ENCODE data around the gene NAPA. TPM values are rescaled to one million over a fixed set of nuclear protein-coding genes. Genes with fewer than 3 reads are reported as not detected.
A peak's percentile ranks its signal among the peaks of the same experiment; 100 is the strongest.

NAPA gene
- total and polyA plus RNA-seq, 2 donors, result 89.2 to 111 TPM

DNA sequence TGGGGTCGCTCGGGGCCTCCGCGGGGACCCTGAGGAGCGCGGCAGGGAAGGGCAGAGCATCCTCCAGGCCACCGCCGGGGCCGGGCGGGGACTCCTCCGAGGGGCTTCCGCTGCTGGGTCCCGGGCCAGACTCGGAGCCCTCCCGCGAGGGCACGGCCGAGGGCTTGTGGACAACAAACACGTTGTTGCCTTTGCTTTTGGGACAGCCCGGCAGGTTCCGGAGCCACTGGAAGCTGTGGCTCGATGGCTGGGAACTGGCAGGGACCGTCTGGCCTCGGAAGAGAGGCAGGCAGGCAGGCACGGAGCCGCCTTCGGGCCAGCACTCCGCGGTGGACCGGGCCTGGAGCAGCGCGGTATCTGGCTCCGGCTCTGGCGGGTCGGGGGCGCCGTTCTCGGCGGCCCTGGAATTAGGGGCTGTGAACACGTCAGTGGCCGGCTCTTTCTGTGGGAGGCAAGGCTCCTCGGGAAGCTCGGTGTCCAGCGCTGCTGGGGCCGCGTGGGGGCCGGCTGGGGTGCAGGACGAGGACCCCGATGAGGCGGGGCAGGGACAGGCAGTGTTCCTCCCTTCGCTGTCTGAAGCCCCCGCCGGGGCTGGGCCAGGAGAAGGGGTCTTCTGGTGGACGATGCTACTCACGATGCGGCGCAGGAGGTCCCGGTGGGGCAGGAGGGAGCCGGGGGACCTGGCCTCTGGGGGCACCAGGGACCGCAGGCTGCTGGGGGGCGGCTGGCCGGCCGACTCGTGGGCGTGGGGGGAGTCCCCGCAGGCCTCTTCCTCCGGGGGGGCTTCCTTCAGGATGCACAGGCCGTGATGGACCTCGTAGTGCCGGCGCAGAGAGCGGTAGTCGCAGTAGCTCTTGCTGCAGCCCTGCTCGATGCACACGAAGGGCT is 30.4 kb upstream of the NAPA start:
- Histone ChIP-seq H3K4me3 (ENCODE audit: low read length in 2 of 2) (no peak overlapping the region), H3K9me3 (ENCODE audit: control insufficient read depth in 2 of 2, insufficient read depth in 1 of 2, low read length in 1 of 2) (no peaks in the 10 kb centered on the region), H3K27me3 (ENCODE audit: control insufficient read depth in 2 of 2, insufficient read depth in 1 of 2, low read length in 1 of 2) (peaks cover 26 to 62% of the 10 kb centered on the region in 2 donors), H3K4me1 (ENCODE audit: control insufficient read depth in 2 of 2, insufficient read depth in 2 of 2, low read length in 2 of 2) (no peaks in the 10 kb centered on the region), H3K27ac (ENCODE audit: low read depth in 1 of 2, low read length in 1 of 2) (no peak overlapping the region), H3K36me3 (ENCODE audit: control insufficient read depth in 2 of 2, insufficient read depth in 2 of 2, low read length in 1 of 2) (no peaks in the 10 kb centered on the region)
- no peak for DNase-seq (ENCODE audit: low read depth in 6 of 9, low spot score in 9 of 9)
- 31% methylated on average over 75 of the region's 75 CpGs for WGBS

DNA sequence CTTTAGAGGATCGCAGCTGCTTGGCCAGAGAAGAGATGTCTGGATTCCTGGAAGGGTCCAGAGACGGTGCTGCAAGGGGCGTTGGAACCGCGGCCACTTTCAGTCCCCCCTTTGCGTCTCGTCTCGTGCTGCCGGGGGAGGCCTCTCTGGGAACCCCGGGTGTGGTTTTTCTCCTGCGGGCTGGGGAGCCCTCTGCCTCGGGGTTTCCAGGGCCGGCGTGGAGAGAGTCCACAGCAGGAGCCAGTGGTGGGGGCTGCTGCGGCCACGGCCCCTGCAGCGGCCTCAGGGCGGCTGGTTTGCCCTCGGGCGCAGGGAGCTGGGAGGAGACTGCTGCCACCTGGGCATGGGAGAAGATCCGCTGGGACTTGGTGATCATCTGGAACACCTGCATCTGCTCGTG is 29.6 kb upstream of the NAPA start:
- Histone ChIP-seq H3K4me1 (ENCODE audit: control insufficient read depth in 2 of 2, insufficient read depth in 2 of 2, low read length in 2 of 2) (no peaks in the 10 kb centered on the region), H3K27ac (ENCODE audit: low read depth in 1 of 2, low read length in 1 of 2) (no peak overlapping the region), H3K27me3 (ENCODE audit: control insufficient read depth in 2 of 2, insufficient read depth in 1 of 2, low read length in 1 of 2) (peaks cover 26 to 66% of the 10 kb centered on the region in 2 donors), H3K4me3 (ENCODE audit: low read length in 2 of 2) (no peak overlapping the region), H3K36me3 (ENCODE audit: control insufficient read depth in 2 of 2, insufficient read depth in 2 of 2, low read length in 1 of 2) (no peaks in the 10 kb centered on the region), H3K9me3 (ENCODE audit: control insufficient read depth in 2 of 2, insufficient read depth in 1 of 2, low read length in 1 of 2) (no peaks in the 10 kb centered on the region)
- no peak for DNase-seq (ENCODE audit: low read depth in 6 of 9, low spot score in 9 of 9)
- 92% methylated on average over 22 of the region's 22 CpGs for WGBS

DNA sequence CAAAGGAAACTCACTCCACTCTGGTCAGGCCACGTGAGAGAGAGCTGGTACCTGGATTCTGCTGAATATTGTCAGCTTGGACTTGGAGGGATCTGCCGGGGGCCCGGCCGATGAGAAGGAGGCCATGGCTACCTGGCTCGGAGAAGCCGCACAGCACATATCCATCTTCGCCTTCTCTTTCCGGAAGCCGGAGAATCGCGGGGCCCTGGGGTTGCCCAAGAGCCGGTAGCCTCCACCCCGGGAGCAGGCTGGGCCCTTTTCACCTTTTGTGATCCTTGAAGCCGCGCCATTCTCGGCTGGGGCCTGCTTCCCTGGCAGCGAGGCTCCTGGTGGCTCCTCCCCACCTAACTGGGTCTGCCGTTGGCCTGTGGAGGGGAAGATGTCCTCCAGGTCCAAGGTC is 29.2 kb upstream of the NAPA start:
- Histone ChIP-seq H3K4me1 (ENCODE audit: control insufficient read depth in 2 of 2, insufficient read depth in 2 of 2, low read length in 2 of 2) (no peaks in the 10 kb centered on the region), H3K27me3 (ENCODE audit: control insufficient read depth in 2 of 2, insufficient read depth in 1 of 2, low read length in 1 of 2) (peaks cover 26 to 63% of the 10 kb centered on the region in 2 donors), H3K27ac (ENCODE audit: low read depth in 1 of 2, low read length in 1 of 2) (no peak overlapping the region), H3K4me3 (ENCODE audit: low read length in 2 of 2) (no peak overlapping the region), H3K9me3 (ENCODE audit: control insufficient read depth in 2 of 2, insufficient read depth in 1 of 2, low read length in 1 of 2) (no peaks in the 10 kb centered on the region), H3K36me3 (ENCODE audit: control insufficient read depth in 2 of 2, insufficient read depth in 2 of 2, low read length in 1 of 2) (no peaks in the 10 kb centered on the region)
- WGBS, result 96% methylated on average over 18 of the region's 18 CpGs
- no peak for DNase-seq (ENCODE audit: low read depth in 6 of 9, low spot score in 9 of 9)

DNA sequence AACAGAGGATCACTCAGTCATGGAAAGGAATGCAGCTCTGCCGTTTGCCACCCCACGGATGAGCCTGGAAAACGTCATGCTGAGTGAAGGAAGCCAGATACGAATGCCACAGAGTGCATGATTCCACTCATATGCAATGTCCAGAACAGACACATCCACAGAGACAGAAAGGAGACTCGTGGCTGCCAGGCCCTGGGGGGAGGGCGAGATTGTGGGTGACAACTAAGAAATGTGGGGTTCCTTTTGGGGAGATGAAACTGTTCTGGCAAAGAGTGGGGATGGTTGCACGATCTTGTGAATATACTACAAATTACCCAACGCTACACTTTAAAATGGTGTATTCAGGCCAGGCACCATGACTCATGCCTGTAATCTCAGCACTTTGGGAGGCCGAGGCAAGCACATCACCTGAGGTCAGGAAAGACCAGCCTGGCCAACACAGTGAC is 27.2 kb upstream of the NAPA start:
- Histone ChIP-seq H3K27me3 (ENCODE audit: control insufficient read depth in 2 of 2, insufficient read depth in 1 of 2, low read length in 1 of 2) (peaks cover 22 to 63% of the 10 kb centered on the region in 2 donors), H3K9me3 (ENCODE audit: control insufficient read depth in 2 of 2, insufficient read depth in 1 of 2, low read length in 1 of 2) (no peaks in the 10 kb centered on the region)
- 95% methylated on average over 9 of the region's 9 CpGs for WGBS

DNA sequence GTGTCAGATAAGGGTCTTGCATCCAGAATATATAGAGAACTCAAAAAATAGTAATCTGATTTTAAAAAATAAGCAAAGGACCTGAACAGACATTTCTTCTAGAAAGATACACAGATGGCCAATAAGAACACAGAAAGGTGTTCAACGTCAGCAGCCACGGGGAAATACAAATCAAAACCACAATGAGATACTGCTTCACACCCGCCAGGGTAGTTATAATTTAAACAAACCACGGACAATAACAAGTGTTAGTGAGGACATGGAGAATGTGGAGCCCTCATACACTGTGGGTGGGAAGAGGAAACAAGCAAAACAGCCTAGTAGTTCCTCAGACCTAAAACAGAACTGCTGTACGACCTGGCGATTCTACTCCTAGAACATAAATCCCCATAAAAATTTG is 26.7 kb upstream of the NAPA start:
- Histone ChIP-seq H3K4me3 (ENCODE audit: low read length in 2 of 2) (no peak overlapping the region), H3K27ac (ENCODE audit: low read depth in 1 of 2, low read length in 1 of 2) (no peak overlapping the region), H3K4me1 (ENCODE audit: control insufficient read depth in 2 of 2, insufficient read depth in 2 of 2, low read length in 2 of 2) (no peaks in the 10 kb centered on the region), H3K27me3 (ENCODE audit: control insufficient read depth in 2 of 2, insufficient read depth in 1 of 2, low read length in 1 of 2) (peaks cover 22 to 58% of the 10 kb centered on the region in 2 donors), H3K9me3 (ENCODE audit: control insufficient read depth in 2 of 2, insufficient read depth in 1 of 2, low read length in 1 of 2) (no peaks in the 10 kb centered on the region), H3K36me3 (ENCODE audit: control insufficient read depth in 2 of 2, insufficient read depth in 2 of 2, low read length in 1 of 2) (no peaks in the 10 kb centered on the region)
- peak in 1 of 9 donors; percentile 23 for DNase-seq (ENCODE audit: low read depth in 6 of 9, low spot score in 9 of 9)
- 19% methylated on average over 6 of the region's 6 CpGs for WGBS

More for the DNA sequence above, 27.2 kb upstream of the NAPA start:
- DNase-seq (ENCODE audit: low read depth in 6 of 9, low spot score in 9 of 9), result no peak
- no peak overlapping the region for H3K27ac ChIP-seq (ENCODE audit: low read depth in 1 of 2, low read length in 1 of 2)
- no peak overlapping the region for H3K4me3 ChIP-seq (ENCODE audit: low read length in 2 of 2)
- no peaks in the 10 kb centered on the region for H3K36me3 ChIP-seq (ENCODE audit: control insufficient read depth in 2 of 2, insufficient read depth in 2 of 2, low read length in 1 of 2)
- no peaks in the 10 kb centered on the region for H3K4me1 ChIP-seq (ENCODE audit: control insufficient read depth in 2 of 2, insufficient read depth in 2 of 2, low read length in 2 of 2)

DNA sequence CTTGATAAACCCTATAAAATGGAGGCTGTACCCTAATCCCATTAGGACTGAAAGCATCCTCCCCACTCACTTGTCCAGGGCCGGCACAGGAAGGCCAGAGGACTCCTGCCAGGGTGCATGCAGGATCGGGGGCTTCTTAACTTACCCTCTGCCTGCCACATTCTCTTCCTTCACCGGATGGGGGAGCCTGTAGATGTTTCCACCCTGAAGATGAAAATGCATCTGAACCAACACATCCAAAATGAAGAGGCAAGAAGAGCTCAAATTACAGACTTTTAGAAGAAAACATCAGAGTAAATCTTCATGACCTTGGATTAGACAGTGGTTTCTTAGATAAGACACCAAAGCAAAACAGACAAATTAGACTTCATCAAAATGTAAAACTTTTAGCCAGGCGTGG is 25.9 kb upstream of the NAPA start:
- no peaks in the 10 kb centered on the region for H3K36me3 ChIP-seq (ENCODE audit: control insufficient read depth in 2 of 2, insufficient read depth in 2 of 2, low read length in 1 of 2)
- no peak overlapping the region for H3K4me3 ChIP-seq (ENCODE audit: low read length in 2 of 2)
- peaks cover 20 to 50% of the 10 kb centered on the region in 2 donors for H3K27me3 ChIP-seq (ENCODE audit: control insufficient read depth in 2 of 2, insufficient read depth in 1 of 2, low read length in 1 of 2)
- H3K9me3 ChIP-seq (ENCODE audit: control insufficient read depth in 2 of 2, insufficient read depth in 1 of 2, low read length in 1 of 2), result no peaks in the 10 kb centered on the region
- 82% methylated on average over 4 of the region's 4 CpGs for WGBS
- no peaks in the 10 kb centered on the region for H3K4me1 ChIP-seq (ENCODE audit: control insufficient read depth in 2 of 2, insufficient read depth in 2 of 2, low read length in 2 of 2)
- no peak overlapping the region for H3K27ac ChIP-seq (ENCODE audit: low read depth in 1 of 2, low read length in 1 of 2)
- peak in 1 of 9 donors; percentile 37 for DNase-seq (ENCODE audit: low read depth in 6 of 9, low spot score in 9 of 9)

DNA sequence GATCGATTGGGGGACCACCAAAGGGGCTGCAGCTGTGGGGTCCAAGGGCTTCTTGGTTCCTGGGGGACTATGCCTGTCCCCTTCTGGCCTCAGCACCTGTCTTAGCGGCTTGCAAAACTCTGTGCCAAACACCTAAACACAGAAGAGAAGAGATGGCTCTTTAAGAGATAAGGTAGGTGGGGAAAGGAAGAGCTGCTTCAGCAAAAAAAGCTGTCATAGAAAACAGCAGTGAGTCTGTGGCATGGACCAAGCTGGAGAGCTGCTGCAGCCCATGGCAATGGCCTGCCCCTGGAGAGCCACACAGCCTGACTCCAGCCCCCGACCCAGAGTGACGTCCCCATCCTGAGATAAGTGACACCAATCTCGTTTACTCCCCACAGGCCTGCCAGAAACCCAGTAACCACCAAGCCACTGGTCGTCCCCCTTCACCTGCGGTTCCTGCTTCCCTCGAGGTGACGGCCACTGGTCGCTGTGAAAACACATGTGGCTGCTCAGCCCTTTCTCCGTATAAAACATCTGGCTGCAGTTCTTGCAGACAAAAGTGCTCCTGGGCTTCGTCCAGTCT is 25.0 kb upstream of the NAPA start:
- 80% methylated on average over 12 of the region's 12 CpGs for WGBS
- Histone ChIP-seq H3K4me3 (ENCODE audit: low read length in 2 of 2) (no peak overlapping the region), H3K4me1 (ENCODE audit: control insufficient read depth in 2 of 2, insufficient read depth in 2 of 2, low read length in 2 of 2) (no peaks in the 10 kb centered on the region), H3K36me3 (ENCODE audit: control insufficient read depth in 2 of 2, insufficient read depth in 2 of 2, low read length in 1 of 2) (no peaks in the 10 kb centered on the region), H3K27me3 (ENCODE audit: control insufficient read depth in 2 of 2, insufficient read depth in 1 of 2, low read length in 1 of 2) (peaks cover 10 to 43% of the 10 kb centered on the region in 2 donors), H3K9me3 (ENCODE audit: control insufficient read depth in 2 of 2, insufficient read depth in 1 of 2, low read length in 1 of 2) (no peaks in the 10 kb centered on the region), H3K27ac (ENCODE audit: low read depth in 1 of 2, low read length in 1 of 2) (no peak overlapping the region)
- no peak for DNase-seq (ENCODE audit: low read depth in 6 of 9, low spot score in 9 of 9)

DNA sequence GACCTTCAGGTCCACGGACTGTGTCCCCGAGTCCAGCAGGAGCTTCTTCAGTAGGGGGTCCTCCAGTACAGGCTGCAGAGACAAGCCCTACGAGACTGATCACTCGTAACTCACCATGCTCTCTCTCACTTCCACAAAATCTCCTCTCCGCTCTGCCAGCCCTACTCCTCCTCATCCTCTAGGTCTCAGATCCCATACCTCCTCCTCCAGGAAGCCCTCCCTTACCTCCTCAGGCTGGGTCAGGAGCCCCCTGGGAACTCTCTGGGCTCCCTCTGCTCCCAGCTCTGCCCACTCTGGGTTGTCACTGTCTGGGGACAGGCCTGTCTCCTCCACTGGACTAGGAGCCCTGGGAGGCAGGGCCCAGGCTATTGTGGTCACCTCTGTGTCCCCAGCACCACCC is 23.9 kb upstream of the NAPA start:
- H3K9me3 ChIP-seq (ENCODE audit: control insufficient read depth in 2 of 2, insufficient read depth in 1 of 2, low read length in 1 of 2), result no peaks in the 10 kb centered on the region
- H3K36me3 ChIP-seq (ENCODE audit: control insufficient read depth in 2 of 2, insufficient read depth in 2 of 2, low read length in 1 of 2), result no peaks in the 10 kb centered on the region
- no peak overlapping the region for H3K4me3 ChIP-seq (ENCODE audit: low read length in 2 of 2)
- H3K4me1 ChIP-seq (ENCODE audit: control insufficient read depth in 2 of 2, insufficient read depth in 2 of 2, low read length in 2 of 2), result no peaks in the 10 kb centered on the region
- WGBS, result 97% methylated on average over 5 of the region's 5 CpGs
- H3K27me3 ChIP-seq (ENCODE audit: control insufficient read depth in 2 of 2, insufficient read depth in 1 of 2, low read length in 1 of 2), result peaks cover under 1 to 33% of the 10 kb centered on the region in 2 donors
- no peak for DNase-seq (ENCODE audit: low read depth in 6 of 9, low spot score in 9 of 9)
- no peak overlapping the region for H3K27ac ChIP-seq (ENCODE audit: low read depth in 1 of 2, low read length in 1 of 2)

DNA sequence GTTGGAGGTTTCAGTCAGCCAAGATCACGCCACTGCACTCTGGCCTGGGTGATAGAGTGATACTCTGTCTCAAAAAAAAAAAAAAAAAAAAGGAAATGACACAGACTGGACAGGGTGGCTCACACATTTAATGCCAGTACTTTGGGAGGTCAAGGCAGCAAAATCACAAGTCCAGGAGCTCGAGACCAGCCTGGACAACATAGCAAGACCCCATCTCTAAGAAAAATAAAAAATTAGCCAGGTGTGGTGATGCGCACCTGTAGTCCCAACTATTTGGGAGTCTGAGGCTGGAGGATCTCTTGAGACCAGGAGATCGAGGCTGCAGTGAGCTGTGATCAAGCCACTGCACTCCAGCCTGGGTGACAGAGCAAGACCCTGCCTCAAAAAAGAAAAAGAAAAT is 22.6 kb upstream of the NAPA start:
- no peaks in the 10 kb centered on the region for H3K36me3 ChIP-seq (ENCODE audit: control insufficient read depth in 2 of 2, insufficient read depth in 2 of 2, low read length in 1 of 2)
- peaks cover 0 to 27% of the 10 kb centered on the region in 2 donors for H3K27me3 ChIP-seq (ENCODE audit: control insufficient read depth in 2 of 2, insufficient read depth in 1 of 2, low read length in 1 of 2)
- no peaks in the 10 kb centered on the region for H3K4me1 ChIP-seq (ENCODE audit: control insufficient read depth in 2 of 2, insufficient read depth in 2 of 2, low read length in 2 of 2)
- no peak for DNase-seq (ENCODE audit: low read depth in 6 of 9, low spot score in 9 of 9)
- H3K27ac ChIP-seq (ENCODE audit: low read depth in 1 of 2, low read length in 1 of 2), result no peak overlapping the region
- H3K9me3 ChIP-seq (ENCODE audit: control insufficient read depth in 2 of 2, insufficient read depth in 1 of 2, low read length in 1 of 2), result no peaks in the 10 kb centered on the region
- no peak overlapping the region for H3K4me3 ChIP-seq (ENCODE audit: low read length in 2 of 2)
- 95% methylated on average over 4 of the region's 4 CpGs for whole genome bisulfite sequencing
